Cortex of kidney (tissue), 1 donor: Measurements from ENCODE around the gene CDH15.

ENCODE experiments used
- DNase-seq: peaks from one replicate; lab custom pipeline; 2025; lab: John Stamatoyannopoulos, UW

The CDH15 gene

GRCh38 chr16:89140981-89141883, 30.3 kb upstream of the CDH15 start:
- DNase-seq, result no peak

DNA sequence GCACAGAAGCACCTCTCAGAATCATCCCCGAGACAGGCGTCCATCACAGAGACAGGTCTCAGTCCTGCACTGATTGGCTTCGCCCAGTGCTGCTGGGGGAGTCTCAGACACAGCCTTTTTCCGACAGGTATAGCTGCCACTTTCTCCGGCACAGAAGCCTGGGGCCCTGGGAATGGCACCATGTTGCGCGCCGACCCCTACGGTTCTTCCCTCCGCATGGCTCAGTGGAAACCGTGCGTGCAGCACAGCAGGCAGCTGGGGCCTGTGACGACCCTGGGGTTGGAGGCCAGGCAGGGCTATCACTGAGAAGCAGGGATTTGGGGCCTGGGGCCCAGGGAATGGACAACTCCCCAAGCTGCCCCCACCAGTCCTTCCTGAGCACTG, 29.7 kb upstream of the CDH15 start:
- no peak for DNase-seq

DNA sequence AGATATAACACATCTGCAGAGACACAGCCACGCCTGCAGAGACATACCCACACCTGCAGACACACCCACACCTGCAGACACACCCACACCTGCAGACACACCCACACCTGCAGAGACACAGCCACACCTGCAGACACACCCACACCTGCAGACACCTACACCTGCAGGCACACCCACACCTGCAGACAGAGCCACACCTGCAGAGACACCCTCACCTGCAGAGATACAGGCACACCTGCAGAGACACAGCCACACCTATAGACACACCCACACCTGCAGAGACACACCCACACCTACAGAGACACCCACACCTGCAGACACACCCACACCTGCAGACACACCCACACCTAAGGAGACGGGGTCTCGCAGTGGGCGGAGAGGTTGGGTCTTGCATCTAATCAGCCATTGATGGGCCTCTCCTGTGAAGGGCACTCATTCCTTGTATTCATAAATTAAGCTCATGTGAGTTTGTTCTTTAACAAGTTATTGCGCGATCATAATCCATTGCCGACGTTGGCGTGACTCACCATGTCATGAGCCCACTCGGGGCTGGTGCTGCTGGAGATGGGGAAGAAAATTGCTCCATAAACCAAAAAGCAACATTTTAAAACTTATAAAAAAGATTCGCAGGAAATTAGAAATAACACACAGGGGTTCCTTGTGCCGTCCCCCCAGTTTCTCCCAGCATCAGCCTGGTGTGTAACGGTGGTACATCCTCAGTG, 28.9 kb upstream of the CDH15 start:
- no peak for DNase-seq

DNA sequence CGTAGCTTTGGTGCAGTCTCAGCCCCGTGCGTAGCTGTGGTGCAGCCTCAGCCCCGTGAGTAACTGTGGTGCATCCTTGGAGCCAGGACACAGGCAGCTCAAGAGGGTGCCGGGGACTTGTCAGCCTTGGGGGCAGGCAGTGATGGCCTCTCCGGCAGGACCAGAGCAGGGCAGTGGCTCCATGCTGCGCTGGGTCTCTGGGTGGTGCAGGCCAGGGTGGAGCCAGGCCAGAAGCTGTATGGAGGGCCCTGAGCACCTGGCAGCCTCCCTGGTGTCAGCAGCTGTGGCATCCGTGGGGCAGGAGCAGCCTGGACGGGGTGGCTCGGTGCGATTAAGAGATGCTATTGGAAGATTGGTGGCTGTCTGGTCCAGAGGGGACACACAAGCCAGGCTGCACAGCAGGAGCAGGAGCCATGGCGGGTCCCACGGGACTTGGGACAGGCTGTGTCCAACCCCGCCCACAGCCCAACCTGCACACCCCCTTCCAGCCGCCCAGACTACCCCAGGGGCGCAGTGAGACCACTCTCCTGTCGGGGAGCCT, 28.3 kb upstream of the CDH15 start:
- DNase-seq, result no peak

- no peak for DNase-seq
These were observed 27.5 kb upstream of the CDH15 start for GRCh38 chr16:89143911-89144675.

GRCh38 chr16:89144681-89145080, 26.9 kb upstream of the CDH15 start:
- no peak for DNase-seq

- DNase-seq, result no peak
These were observed 26.0 kb upstream of the CDH15 start for GRCh38 chr16:89145406-89146161.

GRCh38 chr16:89146211-89147005, 25.1 kb upstream of the CDH15 start:
- DNase-seq, result no peak

GRCh38 chr16:89147085-89147817, 24.3 kb upstream of the CDH15 start:
- DNase-seq, result no peak

DNA sequence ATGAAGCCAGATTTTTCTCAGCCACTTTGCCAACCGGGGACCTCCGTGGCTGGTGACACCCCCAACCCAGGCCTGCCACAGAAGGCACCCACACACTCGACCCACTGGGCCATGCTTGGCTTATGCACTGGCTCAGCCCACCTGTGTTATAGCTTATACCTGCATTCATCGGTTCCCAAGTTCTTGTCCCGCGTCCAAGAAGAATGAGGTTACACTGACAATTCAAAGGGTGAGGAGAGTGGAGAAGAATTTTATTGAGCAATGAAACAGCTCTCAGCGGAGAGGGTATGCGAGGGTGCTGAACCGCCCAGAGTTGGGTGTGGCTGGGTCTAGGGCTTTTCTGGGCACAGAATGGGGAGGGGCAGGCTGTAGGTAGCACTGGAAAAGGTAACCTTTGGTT, 22.2 kb upstream of the CDH15 start:
- DNase-seq, result no peak

DNA sequence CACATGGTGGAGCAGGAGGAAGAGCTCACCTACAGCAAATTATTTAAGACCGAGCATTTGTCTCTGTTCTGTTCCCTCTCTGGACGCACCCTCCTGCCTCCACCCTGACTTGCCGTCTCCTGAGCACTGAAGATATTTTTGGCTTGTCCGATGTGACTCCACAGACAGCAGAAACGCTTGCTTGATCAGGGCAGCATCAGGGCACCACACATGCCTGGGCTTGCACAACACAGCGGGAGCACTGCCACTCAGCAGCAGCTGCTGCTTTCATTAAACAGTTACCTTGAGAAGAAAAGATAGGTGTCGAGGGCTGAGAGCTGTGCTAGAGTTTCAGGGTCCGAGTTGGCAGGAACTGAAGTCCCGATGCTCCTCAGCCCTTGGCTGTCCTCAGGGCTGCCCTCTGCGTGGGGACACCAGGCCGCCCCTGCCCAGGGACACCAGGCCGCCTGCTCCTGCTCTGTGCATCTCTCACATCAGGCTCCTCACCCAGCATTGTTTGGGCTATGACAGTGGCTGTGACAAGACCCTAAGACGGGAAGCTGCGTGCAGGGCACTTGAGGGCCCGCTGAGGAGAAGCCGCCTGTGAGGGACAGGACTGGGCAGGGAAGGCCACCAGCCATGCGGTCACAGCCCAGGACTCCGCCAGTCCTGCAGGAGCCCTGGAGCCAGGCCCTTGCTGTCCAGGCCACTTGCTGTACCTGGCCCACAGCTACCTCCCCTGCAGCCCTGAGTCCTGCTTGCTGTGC, 21.3 kb upstream of the CDH15 start:
- DNase-seq, result no peak

- DNase-seq, result no peak
These were observed 20.6 kb upstream of the CDH15 start for GRCh38 chr16:89150981-89151380.

DNA sequence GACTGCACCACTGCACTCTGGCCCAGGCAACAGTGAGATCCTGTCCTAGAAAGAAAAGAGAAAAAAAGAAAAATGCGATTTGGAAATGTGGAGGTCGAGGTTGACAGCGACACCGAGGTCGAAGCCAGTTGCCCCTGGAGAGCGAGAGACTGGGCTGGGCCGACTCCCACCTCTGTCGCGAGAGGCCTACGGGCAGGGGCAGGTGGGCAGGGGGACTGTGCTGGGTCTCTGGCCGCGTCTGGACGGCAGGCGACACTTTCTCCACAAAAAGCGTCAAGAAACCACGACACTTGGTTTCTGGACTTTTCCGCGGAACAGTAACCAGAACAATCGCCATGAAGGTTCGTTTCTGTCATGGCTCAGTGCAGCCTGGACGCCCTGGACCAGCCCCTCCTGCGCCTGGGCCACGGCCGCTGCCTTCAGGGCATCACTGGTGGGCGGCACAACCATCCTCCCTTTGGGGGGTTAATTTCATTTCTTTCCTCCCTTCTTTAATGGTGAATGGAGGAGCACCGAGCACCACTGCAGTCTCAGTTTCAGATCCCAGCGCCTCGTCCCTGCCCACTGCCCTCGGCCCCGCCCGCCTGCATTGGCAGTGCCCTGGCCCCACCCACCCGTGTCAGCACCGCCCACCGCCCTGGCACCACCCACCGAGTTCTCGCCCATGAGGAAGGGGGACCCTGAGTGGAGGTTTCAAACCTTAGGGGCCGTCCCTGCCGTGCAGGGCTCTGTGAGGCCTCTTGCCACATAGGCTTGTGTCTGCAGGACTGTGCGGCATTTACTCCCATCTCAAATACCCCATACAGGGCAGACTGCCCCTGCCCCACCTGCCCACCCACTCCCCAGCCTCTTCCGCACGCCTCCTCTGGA, 18.5 kb upstream of the CDH15 start:
- DNase-seq, result no peak

- no peak for DNase-seq
These were observed 17.7 kb upstream of the CDH15 start for GRCh38 chr16:89153848-89154271.

DNA sequence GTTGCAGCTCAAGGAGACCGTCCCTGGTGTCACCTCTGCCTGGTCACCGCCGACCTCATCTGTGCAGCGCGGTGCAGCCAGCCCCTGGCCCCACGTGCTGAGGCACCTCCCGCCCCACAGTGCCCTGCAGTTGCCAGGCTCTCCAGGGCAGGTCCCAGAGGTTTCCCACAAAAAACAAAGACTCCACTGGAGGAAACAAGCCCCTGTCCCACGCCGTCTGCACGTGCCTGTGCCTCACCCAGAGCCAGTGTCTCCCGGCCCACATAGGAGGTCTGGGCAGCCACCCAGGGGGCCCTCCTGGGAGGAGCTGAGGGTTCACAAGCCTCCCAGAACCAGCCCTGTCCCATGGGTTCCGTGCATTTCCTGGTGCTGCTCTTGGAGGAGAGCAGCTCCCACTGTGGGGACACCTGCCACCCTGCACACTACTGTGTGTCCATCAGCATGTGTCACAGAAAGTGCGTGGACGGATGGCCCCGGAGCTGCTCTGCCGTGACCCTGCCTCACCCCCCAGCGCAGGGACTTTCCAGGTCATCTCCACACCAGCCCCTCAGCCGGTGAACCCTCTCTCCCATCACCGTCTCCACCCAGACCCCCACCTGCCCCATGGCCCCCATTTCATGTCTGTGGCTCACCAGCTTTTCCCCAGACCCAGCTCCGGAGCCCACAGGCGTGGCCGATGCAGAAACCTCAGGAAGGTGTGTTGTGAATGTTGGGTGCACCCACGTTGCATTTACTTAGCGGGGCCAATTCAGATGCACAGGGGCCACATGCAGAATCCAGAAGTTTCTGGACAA, 17.0 kb upstream of the CDH15 start:
- no peak for DNase-seq

DNA sequence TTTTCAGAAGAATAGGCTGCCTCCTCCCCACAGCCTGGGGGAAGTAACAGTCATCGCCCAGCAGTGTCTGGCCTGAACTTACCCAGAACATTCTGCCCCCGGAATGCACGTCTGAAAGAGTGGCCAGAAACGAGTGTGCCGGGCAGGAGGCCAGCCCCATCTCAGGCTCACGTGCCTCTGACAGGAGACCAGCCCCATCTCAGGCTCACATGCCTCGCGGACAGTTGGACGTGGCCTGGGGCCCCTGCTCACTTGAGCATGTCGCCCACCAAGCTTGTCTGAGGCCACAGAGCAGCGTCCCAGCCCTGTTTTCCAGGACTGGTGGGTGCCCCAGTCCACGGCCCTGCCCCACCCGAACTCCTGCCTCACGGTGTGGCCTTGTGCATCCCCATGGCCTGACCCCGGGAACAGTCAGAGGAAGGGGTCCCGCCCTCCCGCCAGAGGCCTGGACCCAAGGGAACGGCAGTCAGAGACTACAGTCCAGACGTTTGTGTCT, 16.3 kb upstream of the CDH15 start:
- no peak for DNase-seq
